IMR-90 (cell line): ENCODE data around the gene IRAK1.

Experiments
- BHLHE40 ChIP-seq: fragments of 150-350 bp; IDR thresholded peaks from 2 replicates; pipeline ENCODE4 v1.6.1; 2016; ENCODE audit warnings: mild to moderate bottlenecking, low read depth, low read length
- CHD1 ChIP-seq: IDR thresholded peaks from 2 replicates; pipeline ENCODE4 v1.6.1; 2012; ENCODE audit warnings: low read depth, low read length, improper control_type of control experiment
- ELK1 ChIP-seq: fragments of 150-350 bp; IDR thresholded peaks from 2 replicates; pipeline ENCODE4 v1.6.1; 2016; ENCODE audit warnings: low read depth, mild to moderate bottlenecking, low read length, moderate library complexity, borderline replicate concordance
- FOS ChIP-seq: fragments of 150-350 bp; IDR thresholded peaks from 2 replicates; pipeline ENCODE4 v1.6.1; 2016; ENCODE audit warnings: low read depth, low read length
- MXI1 ChIP-seq: IDR thresholded peaks from 2 replicates; pipeline ENCODE4 v1.6.1; 2012; ENCODE audit warnings: low read depth, mild to moderate bottlenecking, low read length, moderate library complexity, borderline replicate concordance
- POLR2A ChIP-seq: IDR thresholded peaks from 2 replicates; pipeline ENCODE4 v1.6.1; 2012; ENCODE audit warnings: mild to moderate bottlenecking, low read depth, low read length
- RAD21 ChIP-seq: IDR thresholded peaks from 2 replicates; pipeline ENCODE4 v1.6.1; 2012; ENCODE audit warnings: low read length, improper control_type of control experiment
- RCOR1 ChIP-seq: IDR thresholded peaks from 2 replicates; pipeline ENCODE4 v1.6.1; 2012; ENCODE audit warnings: mild to moderate bottlenecking, low read length, improper control_type of control experiment; ENCODE audit not compliant: insufficient replicate concordance
- RFX5 ChIP-seq: IDR thresholded peaks from 2 replicates; pipeline ENCODE4 v1.8.0; 2012; ENCODE audit warnings: low read depth, mild to moderate bottlenecking, low read length, moderate library complexity
- SMC3 ChIP-seq: fragments of 150-350 bp; IDR thresholded peaks from 2 replicates; pipeline ENCODE4 v1.6.1; 2016; ENCODE audit warnings: low read depth, mild to moderate bottlenecking, antibody characterized with exemption, low read length, moderate library complexity
- TF ChIP-seq, protein P1 (sequence below): conservative IDR thresholded peaks from 2 replicates; pipeline ENCODE4 v1.5.1; 2012; ENCODE audit warnings: mild to moderate bottlenecking, low read depth, low read length, improper control_type of control experiment

DNA sequence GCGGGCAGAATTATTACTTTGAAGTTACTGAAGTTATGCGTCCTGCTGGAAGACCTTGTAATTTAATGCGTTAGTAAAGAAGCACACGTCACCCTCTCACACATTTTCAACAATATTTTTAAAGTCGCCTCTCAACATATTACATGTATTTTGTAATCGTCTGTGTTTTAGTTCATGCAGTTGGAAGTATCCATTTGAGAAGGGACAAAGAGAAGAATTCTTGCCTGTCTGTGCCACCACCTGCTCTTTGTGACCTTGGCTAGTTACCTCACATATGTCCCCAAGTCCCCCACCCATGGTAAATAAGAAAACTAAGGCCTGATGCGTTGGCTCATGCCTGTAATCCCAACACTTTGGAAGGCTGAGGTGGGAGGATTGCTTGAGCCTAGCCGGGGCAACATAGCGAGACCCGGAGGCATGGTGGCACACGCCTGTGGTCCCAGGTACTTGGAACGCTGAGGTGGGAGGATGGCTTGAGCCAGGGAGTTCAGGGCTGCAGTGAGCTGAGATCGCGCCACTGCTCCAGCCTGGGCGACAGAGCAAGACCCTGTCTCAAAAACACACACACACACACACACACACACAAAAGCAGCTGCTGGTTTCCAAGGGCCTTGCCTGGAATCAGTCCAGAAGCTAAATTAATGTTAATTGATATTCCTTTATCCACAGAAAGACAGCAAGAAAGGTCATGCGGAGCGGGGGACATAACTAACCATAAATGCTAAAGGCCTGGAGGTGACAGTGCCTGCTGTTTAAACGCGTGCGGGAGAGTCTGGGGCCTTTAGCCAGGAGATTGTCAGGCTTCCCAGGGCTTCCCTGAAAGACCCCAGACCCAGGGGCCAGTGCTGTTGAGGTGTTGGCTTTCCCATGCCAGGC is 46.3 kb downstream of the IRAK1 start:
- TF ChIP-seq, protein P1, sequence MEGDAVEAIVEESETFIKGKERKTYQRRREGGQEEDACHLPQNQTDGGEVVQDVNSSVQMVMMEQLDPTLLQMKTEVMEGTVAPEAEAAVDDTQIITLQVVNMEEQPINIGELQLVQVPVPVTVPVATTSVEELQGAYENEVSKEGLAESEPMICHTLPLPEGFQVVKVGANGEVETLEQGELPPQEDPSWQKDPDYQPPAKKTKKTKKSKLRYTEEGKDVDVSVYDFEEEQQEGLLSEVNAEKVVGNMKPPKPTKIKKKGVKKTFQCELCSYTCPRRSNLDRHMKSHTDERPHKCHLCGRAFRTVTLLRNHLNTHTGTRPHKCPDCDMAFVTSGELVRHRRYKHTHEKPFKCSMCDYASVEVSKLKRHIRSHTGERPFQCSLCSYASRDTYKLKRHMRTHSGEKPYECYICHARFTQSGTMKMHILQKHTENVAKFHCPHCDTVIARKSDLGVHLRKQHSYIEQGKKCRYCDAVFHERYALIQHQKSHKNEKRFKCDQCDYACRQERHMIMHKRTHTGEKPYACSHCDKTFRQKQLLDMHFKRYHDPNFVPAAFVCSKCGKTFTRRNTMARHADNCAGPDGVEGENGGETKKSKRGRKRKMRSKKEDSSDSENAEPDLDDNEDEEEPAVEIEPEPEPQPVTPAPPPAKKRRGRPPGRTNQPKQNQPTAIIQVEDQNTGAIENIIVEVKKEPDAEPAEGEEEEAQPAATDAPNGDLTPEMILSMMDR = no peak
- TF ChIP-seq POLR2A (no peak), RAD21 (no peak), BHLHE40 (no peak), CHD1 (no peak), RFX5 (no peak), MXI1 (no peak), SMC3 (no peak), RCOR1 (no peak), FOS (no peak), ELK1 (no peak)
